Activated naive CD4-positive, alpha-beta T cell treated with anti-CD3 and anti-CD28 coated beads, Interleukin-2, amount 50 U/mL, for 72 hours (primary cell): Measurements from ENCODE around the gene IL34. TPM values are rescaled to one million over a fixed set of nuclear protein-coding genes. Genes with fewer than 3 reads are reported as not detected.

ENCODE experiments used
- ATAC-seq, 2 donors: fragments of 150-1000 bp; cut with Tn5 transposase; 2 replicates each; pipeline ENCODE4 v1.10.0; 2021; ENCODE audit warnings: mild to moderate bottlenecking in 2 of 2, moderate library complexity in 2 of 2
- DNase-seq, 2 donors: peaks; one replicate each; pipeline ENCODE4 v3.0.0; 2021 to 2022; ENCODE audit warnings: low spot score in 2 of 2
- H3K27ac Mint-ChIP-seq, 2 donors: one replicate each; pipeline ENCODE4 v1.8.0; 2022; ENCODE audit warnings: mild to moderate bottlenecking in 2 of 2, mixed read lengths in 2 of 2
- H3K36me3 Mint-ChIP-seq, 2 donors: one replicate each; pipeline ENCODE4 v1.8.0; 2022; ENCODE audit warnings: mixed read lengths in 2 of 2
- H3K9me3 Mint-ChIP-seq, 2 donors: one replicate each; pipeline ENCODE4 v1.8.0; 2022; ENCODE audit warnings: mixed read lengths in 2 of 2
- total RNA-seq, 2 donors: library from RNA; stranded (reverse); gene quantifications; one replicate each; pipeline ENCODE4 v1.2.3, GENCODE V29; 2022

The IL34 gene
- not detected for total RNA-seq

DNA sequence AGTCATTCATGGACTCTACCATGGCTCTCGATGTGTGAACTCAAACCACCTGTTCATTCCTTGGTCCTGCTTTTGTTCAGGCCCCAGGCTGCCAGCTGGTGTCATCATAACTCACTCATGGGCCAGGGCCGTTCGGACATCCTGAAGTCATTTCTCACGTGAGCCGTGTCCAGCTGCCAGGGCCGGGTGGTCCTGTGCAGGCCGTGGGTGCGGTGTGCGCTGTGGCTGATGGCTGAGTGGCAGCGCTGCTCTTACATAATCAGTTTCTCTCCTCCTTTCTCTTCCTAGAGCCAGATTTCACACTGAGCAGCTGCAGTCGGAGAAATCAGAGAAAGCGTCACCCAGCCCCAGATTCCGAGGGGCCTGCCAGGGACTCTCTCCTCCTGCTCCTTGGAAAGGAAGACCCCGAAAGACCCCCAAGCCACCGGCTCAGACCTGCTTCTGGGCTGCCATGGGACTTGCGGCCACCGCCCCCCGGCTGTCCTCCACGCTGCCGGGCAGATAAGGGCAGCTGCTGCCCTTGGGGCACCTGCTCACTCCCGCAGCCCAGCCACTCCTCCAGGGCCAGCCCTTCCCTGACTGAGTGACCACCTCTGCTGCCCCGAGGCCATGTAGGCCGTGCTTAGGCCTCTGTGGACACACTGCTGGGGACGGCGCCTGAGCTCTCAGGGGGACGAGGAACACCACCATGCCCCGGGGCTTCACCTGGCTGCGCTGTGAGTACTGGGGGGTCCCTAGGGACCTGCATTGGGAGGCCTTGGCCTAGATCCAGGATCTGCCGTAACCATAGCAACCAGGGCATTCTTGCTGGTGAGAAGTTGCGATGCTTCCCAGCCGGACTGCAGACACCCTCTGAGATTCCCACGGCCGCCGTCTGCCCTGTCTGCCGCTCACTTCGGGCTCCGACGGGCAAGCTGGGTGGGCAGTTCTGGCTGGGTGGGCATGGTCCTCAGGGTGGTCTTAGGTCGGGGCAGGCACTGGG is at the start of gene IL34:
Gene IL34 (plus strand): TSS at position 300 of the 982 bp plus-strand sequence. CDS start 389 bp downstream, at position 689.
- H3K27ac Mint-ChIP-seq = peak within 1 kb of the TSS in 1 of 2 donors; percentile 68
- no peak for DNase-seq
- no peaks in the 10 kb centered on the region for H3K9me3 Mint-ChIP-seq
- no peaks in the 10 kb centered on the region for H3K36me3 Mint-ChIP-seq
- ATAC-seq = no peak

DNA sequence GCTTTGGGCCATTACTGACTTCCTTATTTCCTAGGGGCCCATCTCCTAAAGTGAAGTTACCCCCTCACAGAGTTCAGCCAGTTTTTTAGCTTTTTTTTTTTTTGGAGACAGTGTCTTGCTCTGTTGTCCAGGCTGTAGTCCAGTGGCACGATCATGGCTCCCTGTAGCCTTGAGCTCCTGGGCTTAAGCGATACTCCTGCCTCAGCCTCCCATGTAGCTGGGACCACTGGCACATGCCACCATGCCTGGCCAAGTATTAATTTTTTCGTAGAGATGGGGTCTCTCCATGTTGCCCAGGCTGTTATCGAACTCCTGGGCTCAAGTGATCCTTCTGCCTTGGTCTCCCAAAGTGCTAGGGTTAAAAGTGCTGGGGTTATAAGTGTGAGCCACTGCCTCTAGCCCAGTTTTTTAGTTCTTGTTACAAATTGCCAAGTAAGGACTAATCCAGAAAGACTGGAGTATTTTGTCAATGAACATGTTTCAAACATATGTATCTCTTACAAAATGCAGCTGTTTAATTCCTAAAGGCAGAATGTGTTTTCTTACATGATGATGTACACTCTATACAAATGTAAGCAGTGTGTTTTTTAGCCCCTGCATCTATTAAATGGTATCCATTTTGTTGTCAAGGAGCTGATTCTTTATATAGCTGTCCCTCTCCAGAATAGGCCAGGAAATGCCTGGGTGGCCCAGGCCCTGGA is 49.1 kb upstream of the IL34 start:
- ATAC-seq = no peak
- Mint-ChIP-seq H3K36me3 (no peaks in the 10 kb centered on the region), H3K9me3 (no peaks in the 10 kb centered on the region), H3K27ac (no peak overlapping the region)
- no peak for DNase-seq

DNA sequence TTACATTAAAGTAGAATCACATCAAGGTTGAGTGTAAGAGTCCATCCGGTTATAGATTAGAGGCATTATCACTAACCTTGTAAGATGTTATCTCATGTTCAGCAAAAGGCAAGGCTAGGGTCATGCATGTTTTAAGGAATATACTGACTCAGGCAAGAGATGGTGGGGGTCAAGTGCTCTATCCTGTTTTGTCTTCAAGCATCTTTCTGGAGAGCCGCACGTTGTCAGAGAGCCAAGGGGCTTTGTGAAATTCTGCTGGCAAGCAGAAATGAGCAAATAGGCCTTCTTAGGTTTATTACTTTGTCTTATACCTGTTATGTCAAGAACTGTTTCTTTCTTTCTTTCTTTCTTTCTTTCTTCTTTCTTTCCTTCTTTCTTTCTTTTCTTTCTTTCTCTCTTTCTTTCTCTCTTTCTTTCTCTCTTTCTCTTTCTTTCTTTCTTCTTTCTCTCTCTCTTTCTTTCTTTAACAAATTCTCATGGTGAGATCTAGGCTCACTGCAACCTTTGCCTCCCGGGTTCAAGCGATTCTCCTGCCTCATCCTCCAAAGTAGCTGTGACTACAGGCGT is 47.3 kb upstream of the IL34 start:
- H3K36me3 Mint-ChIP-seq = no peaks in the 10 kb centered on the region
- DNase-seq (no peak), ATAC-seq (no peak)
- H3K27ac Mint-ChIP-seq = peak overlapping the region in 1 of 2 donors; percentile 27
- H3K9me3 Mint-ChIP-seq = no peaks in the 10 kb centered on the region

DNA sequence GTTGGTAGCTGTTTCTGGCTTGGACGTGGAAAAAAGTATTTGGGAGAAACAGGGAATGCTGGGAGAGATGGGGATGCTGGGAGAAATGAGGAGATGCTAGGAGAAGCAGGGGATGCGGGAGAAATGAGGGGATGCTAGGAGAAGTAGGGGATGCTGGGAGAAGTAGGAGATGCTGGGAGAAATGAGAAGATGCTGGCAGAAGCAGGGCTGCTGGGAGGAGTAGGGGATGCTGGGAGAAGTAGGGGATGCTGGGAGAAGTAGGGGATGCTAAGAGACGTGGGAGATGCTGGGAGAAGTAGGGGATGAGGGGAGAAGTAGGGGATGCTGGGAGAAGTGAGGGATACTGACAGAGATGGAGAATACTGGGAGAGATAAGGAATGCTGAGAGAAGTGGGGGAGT is 45.6 kb upstream of the IL34 start:
- H3K9me3 Mint-ChIP-seq = no peaks in the 10 kb centered on the region
- no peaks in the 10 kb centered on the region for H3K36me3 Mint-ChIP-seq
- H3K27ac Mint-ChIP-seq = no peak overlapping the region

DNA sequence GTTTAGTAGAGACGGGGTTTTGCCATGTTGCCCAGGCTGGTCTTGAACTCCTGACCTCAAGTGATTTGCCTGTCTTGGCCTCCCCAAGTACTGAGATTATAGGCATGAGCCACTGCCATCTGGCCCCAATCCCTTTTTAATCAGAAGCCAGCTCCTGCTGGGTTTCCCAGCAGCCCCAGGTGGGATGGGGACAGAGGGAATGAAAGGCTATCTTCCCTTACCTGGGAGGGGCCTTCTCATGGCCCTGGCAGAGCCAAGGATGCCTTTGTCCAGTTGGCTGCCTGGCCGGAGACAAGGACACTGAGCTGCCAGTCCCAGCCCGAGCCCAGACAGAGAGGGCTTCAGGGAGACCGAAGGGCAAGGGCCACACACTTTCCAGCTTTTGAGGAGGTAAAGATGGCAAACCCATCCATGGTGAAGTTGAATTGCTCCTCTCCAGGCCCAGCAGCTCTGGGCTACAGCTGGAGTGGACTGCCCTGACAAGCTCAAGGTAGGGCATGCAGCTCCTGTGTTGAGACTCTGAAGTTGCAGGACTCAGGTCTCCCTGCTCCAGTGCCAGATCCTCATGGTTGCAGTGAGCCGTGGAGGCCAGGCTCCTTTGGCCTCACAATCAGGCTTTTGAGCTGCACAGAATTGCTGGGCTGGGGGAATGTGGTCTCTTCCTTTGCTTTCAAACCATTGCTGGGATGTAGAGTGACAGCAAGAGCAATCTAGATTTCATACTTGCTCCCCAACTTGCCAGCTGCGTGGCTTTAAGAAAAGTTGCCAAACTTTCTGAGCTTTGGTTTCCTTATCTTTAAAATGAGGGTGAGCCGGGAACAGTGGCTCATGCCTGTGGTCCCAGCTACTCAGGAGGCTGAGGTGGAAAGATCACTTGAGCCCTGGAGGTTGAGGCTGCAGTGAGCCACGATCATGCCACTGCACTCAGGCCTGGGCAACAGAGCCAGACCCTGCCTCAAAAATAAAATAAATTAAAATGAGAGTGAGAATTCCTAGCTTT is 44.5 kb upstream of the IL34 start:
- DNase-seq (no peak), ATAC-seq (no peak)
- no peaks in the 10 kb centered on the region for H3K9me3 Mint-ChIP-seq
- H3K36me3 Mint-ChIP-seq = no peaks in the 10 kb centered on the region
- H3K27ac Mint-ChIP-seq = no peak overlapping the region

More for the DNA sequence above, 45.6 kb upstream of the IL34 start:
- DNase-seq (no peak), ATAC-seq (no peak)

DNA sequence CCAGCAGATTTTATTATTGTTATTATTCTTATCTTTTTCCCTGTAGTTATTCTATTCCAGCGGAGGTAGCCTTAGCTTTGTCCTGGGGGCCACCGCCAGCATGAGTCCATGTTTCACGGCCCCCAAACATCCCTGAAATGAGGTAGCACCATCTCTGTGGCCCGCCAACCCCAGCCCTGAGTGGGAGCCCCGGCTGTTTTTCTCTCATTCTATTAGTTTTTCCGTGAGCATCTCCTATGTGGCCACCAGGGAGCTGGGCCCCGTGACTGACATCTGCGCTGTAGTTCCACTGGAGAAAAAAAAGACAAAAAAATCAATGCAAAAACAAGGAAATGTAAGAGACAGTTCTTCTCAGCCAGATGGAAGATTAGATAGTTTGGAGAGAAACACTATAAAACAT is 43.5 kb upstream of the IL34 start:
- Mint-ChIP-seq H3K9me3 (no peaks in the 10 kb centered on the region), H3K36me3 (no peaks in the 10 kb centered on the region), H3K27ac (no peak overlapping the region)
- DNase-seq = no peak
- no peak for ATAC-seq

DNA sequence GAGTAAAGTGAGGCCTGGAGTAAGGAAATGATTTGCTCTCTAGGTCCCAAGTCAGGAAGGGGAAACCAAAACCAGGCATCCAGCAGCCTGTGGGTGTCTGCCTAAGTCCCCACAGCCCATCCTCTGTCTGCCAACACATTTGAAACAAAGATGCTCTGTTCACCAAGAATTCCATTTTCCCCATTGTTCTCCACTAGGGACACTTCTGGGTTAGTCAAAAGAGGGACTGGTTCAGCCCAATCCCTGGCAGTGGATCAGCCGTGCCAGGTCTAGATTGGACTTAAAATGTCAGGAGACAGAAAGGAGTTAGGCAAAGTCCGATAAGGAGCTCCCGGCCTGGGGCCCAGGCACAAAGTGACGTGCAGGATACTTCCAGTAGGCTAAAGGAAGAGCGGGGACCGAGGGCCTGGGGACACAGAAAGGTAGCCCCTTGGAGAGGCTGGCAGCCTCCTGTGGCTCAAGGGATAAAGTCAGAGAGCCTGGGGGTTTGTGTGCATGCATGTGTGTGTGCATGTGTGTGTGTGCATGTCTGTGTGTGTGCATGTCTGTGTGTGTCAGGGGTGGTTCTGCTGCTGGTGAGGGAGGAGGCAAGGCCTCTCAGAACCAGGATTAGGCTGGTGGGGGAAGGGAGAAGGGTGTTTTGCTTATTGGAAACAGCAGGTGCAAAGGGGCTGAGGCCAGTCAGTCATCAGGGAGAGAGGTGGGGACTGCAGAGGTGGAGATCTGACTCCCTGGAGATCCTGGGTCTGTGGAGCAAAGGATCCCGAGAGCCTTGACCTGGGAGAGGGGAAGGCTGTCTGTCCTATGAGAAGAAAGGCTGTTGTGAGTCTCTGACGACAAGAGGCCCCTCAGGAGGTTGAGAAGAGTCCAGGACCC is 41.7 kb upstream of the IL34 start:
- no peak overlapping the region for H3K27ac Mint-ChIP-seq
- ATAC-seq = no peak
- H3K36me3 Mint-ChIP-seq = no peaks in the 10 kb centered on the region
- no peak for DNase-seq
- H3K9me3 Mint-ChIP-seq = no peaks in the 10 kb centered on the region

DNA sequence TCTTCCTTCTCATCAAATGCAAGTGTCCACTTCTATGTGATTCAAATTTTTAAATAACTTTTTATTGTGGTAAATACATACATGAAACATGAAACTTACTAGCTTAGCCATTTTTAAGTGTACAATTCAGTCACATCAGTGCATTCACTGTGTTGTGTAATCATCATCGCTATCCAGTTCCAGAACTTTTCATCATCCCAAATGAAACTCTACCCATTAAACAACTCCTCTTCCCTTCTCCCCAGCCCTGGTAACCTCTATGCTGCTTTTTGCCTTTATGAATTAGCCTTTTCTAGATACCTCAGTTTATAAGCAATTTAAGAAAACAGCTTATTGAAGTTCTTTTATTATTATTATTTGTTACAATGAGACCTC is 41.1 kb upstream of the IL34 start:
- ATAC-seq = no peak
- Mint-ChIP-seq H3K27ac (no peak overlapping the region), H3K36me3 (no peaks in the 10 kb centered on the region)

DNA sequence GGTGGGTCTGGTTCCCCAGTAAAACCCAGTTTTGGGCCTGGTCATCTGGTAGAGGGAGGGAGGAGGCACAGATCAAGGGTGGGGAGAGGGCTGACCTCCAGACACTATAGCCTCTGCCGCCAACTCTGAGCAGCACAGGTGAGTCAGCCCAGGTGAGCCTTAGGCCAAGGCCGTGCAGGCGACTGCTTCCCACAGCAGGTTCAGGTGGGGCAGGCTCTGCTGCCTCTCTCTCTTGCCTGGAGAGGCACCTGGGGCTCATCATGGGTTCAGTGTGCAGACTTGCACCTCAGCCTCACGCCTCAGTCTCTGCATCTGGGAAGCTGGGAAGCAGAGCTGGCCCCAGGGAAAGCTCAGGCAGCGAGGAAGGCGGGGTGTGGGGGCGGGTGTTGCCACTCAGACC is 37.8 kb upstream of the IL34 start:
- Mint-ChIP-seq H3K9me3 (no peaks in the 10 kb centered on the region), H3K27ac (no peak overlapping the region), H3K36me3 (no peaks in the 10 kb centered on the region)
- ATAC-seq (no peak), DNase-seq (no peak)

More for the DNA sequence above, 41.1 kb upstream of the IL34 start:
- no peaks in the 10 kb centered on the region for H3K9me3 Mint-ChIP-seq
- no peak for DNase-seq

DNA sequence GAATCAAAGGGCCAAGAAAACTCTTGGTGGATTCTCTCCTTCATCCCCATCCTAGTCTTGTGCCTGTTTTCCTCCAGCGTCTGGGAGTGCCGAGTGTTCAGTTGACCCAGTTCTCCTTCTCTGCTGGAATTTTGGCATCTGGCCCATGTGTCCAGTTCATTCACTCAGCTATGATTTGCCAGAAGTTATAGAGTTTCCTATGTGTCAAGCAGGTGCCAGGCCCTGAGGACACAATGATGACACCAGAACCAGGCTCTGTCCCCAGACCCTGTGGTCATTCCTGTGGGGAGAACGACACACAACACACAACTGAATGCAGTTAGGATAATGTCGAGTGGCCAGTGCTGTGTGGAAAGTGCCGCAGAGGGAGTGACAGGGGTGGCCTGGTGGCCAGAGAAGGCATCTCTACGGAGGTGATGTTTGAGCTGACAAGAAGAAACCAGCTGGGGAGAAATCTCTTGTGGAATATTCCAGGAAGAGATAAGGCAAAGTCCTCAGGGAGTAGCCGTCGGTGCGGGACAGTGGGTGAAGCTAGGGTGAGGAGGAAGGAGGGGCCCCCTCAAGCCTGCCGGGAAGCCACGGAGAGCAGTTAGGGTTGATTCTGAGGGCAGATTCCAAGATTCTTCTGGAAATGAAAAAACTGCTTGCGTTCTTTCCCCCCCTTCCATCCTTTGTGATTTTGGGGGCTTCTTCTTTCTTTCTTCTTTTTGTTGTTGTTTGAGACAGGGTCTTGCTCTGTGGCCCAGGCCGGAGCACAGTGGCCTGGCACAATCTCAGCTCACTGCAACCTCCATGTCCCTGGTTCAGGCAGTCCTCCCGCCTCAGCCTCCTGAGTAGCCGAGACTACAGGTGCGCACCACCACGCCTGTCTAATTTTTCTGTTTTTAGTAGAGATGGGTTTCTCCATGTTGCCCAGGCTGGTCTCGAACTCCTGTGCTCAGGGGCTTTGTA is 35.8 kb upstream of the IL34 start:
- DNase-seq (no peak), ATAC-seq (no peak)
- Mint-ChIP-seq H3K36me3 (no peaks in the 10 kb centered on the region), H3K9me3 (no peaks in the 10 kb centered on the region), H3K27ac (no peak overlapping the region)

DNA sequence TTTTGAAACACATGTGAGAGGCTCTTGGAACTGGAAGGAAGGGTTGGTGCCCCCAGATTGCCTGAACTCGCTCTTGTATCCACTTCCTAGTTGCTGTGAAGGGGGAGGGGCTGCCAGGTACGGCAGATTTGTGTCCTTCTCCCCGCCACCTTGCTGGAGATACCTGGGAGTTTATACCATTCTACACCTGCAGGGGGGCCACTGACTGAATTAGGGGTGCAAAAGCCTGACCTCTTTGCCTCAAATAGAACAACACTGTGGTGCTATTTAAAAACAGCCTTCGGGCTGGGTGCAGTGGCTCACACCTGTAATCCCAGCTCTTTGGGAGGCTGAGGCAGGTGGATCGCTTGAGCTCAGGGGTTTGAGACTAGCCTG is 35.1 kb upstream of the IL34 start:
- Mint-ChIP-seq H3K27ac (no peak overlapping the region), H3K9me3 (no peaks in the 10 kb centered on the region), H3K36me3 (no peaks in the 10 kb centered on the region)
- ATAC-seq = no peak
- DNase-seq = no peak

DNA sequence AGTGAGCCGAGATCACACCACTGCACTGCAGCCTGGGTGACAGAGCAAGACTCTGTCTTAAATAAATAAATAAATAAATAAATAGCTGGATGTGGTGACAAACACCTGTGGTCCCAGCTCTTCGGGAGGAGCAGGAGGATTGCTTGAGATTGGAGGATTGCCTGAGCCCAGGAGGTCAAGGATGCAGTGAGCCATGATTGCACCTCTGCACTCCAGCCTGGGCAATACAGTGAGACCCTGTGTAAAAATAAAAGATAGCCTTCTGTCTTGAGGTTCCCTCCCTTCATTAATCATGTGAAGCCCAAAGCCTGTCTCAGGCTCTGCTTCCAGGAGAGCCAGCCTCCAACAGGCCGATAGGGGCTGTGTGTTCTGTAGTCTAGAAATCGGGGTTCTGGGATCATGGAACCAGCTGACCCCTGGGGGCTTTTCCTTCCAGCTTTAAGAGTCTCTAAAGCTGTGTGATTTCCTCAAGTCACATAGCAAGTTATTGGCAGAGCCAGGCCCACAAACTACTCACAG is 34.5 kb upstream of the IL34 start:
- Mint-ChIP-seq H3K27ac (no peak overlapping the region), H3K9me3 (no peaks in the 10 kb centered on the region), H3K36me3 (no peaks in the 10 kb centered on the region)
- ATAC-seq (no peak), DNase-seq (no peak)

DNA sequence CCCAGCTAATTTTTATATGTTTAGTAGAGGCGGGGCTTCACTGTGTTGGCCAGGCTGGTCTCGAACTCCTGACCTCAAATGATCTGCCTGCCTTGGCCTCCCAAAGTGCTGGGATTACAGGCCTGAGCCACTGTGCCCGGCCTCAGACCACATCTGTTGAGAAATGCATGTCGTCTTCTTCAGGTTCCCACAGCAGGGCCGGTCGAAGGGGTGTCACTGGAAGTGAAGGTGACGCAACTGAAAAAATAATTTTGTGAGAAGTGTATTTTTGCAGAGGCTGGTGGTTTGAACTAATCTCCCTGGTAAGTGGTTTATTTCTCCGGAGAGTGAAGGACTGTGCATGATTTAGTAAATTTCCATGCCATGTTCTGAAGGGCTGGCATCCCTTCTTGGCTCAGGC is 33.4 kb upstream of the IL34 start:
- no peak overlapping the region for H3K27ac Mint-ChIP-seq

DNA sequence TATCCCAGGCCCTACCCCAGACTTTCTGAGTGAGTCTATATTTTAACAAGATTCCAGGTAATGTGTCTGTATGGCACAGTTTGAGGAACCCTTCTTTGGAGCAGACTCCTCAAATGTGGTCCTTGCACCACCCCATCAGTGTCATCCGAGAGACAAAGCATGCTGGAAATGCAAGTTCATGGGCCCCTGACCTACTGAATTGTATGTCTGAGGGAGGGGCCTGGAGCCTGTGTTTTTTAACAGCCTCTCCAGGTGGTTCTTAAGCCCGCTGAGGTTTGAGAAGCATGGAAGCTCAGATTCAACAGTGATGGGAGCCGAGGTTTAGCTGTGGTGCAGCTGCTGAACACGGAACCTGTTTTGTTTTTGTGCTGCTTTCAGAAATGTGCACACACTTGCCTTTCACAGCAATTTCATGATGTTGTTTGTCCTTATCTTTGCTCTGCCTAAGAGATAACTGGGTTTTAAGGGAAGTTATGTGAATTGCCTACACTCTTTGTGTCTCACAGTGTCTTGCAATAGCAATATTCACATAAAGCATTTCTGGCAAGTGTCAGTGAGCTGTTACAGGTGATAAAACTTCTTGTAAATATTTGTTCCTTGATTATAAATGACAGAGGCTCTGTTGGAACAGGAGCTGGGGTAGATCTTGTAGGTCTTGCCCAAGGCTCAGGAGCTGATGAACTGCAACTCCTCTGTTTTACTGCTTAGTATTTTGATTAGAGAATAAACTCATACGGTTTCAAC is 32.0 kb upstream of the IL34 start:
- no peak overlapping the region for H3K27ac Mint-ChIP-seq
- ATAC-seq (no peak), DNase-seq (no peak)
- H3K9me3 Mint-ChIP-seq = no peaks in the 10 kb centered on the region
- H3K36me3 Mint-ChIP-seq = no peaks in the 10 kb centered on the region

More for the DNA sequence above, 33.4 kb upstream of the IL34 start:
- Mint-ChIP-seq H3K36me3 (no peaks in the 10 kb centered on the region), H3K9me3 (no peaks in the 10 kb centered on the region)
- ATAC-seq (no peak), DNase-seq (no peak)
